Choroid plexus epithelial cell (primary cell): ENCODE measurements around the gene NFATC2.
A peak's percentile ranks its signal among the peaks of the same experiment; 100 is the strongest.

Experiments
- DNase-seq: peaks from one replicate; pipeline ENCODE4 v3.0.0-alpha.2; 2010; ENCODE audit warnings: low read depth
- H3K4me3 ChIP-seq: 2 replicates; pipeline ENCODE4 v1.5.1; 2011; ENCODE audit warnings: low read depth, mild to moderate bottlenecking, control low read depth, low read length, moderate library complexity
- CTCF ChIP-seq: conservative IDR thresholded peaks from 2 replicates; pipeline ENCODE4 v1.5.1; 2011; ENCODE audit warnings: low read depth, mild to moderate bottlenecking, control low read depth, inconsistent platforms, low read length, moderate library complexity

The NFATC2 gene

GRCh38 chr20:51389543-51390264, 152.8 kb downstream of the NFATC2 start:
- no peak for TF ChIP-seq CTCF
- no peak overlapping the region for H3K4me3 ChIP-seq
- DNase-seq: no peak

- no peak for TF ChIP-seq CTCF
- DNase-seq: no peak
- H3K4me3 ChIP-seq: no peak overlapping the region
Observed at GRCh38 chr20:51388756-51389542, 153.6 kb downstream of the NFATC2 start.

DNA sequence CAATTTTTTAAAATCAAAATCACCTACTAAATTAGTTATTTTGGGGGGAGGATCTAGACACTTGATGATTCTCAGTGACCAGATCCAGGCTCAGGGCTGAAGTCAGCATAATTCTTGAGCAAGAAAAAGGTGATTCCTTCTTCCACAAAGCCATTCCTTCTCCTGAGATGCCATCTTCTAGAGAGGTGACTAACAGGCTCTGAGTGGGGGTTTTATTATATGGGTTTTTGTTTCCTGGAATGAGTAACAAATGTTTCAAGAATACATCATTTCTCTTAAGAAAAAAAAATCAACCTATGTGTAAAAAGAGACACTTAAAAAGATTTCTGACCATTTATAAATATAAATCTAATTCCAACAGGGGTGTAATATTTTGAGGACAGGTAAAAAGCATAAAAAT, 154.3 kb downstream of the NFATC2 start:
- H3K4me3 ChIP-seq: no peak overlapping the region
- DNase-seq: no peak
- TF ChIP-seq CTCF: no peak

DNA sequence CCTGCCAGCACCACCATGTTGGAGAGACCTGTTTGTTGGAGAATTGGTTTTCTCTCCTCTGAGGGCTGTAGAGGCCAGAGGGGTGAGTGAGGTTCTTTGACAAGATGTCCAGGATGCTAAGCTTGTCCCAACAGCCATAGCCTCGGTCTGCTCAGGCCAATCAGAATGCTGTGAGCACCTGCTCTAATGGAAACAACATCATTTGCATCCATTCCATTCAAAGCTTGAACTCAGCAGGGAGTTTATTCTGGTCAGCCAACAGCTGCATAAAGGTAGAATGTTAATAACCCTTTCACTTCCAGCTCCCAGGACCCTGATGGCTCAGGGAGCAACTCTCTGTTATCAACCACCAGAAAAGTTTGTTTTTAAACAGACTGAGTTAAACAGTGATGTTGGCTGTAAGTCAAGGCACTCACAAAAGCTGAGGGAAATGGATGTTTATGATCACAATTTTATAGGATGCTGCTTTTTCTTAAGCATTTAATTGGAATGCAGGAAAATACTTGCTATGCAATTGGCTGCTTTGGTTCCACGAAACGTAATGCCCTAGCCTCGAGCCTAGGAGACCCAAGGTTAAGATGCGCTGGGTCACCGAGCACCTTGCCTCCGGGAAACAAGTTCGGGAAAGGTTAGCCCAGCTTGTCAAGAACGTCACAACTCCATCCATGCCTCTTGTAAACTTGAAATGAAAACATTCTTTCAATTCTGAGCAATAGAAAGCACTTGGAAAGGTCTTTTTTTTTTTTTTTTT, 155.2 kb downstream of the NFATC2 start:
- no peak for DNase-seq
- TF ChIP-seq CTCF: no peak

GRCh38 chr20:51386586-51386985, 155.9 kb downstream of the NFATC2 start:
- no peak overlapping the region for H3K4me3 ChIP-seq
- TF ChIP-seq CTCF: no peak
- no peak for DNase-seq

More for the DNA sequence above, 155.2 kb downstream of the NFATC2 start:
- H3K4me3 ChIP-seq: no peak overlapping the region

DNA sequence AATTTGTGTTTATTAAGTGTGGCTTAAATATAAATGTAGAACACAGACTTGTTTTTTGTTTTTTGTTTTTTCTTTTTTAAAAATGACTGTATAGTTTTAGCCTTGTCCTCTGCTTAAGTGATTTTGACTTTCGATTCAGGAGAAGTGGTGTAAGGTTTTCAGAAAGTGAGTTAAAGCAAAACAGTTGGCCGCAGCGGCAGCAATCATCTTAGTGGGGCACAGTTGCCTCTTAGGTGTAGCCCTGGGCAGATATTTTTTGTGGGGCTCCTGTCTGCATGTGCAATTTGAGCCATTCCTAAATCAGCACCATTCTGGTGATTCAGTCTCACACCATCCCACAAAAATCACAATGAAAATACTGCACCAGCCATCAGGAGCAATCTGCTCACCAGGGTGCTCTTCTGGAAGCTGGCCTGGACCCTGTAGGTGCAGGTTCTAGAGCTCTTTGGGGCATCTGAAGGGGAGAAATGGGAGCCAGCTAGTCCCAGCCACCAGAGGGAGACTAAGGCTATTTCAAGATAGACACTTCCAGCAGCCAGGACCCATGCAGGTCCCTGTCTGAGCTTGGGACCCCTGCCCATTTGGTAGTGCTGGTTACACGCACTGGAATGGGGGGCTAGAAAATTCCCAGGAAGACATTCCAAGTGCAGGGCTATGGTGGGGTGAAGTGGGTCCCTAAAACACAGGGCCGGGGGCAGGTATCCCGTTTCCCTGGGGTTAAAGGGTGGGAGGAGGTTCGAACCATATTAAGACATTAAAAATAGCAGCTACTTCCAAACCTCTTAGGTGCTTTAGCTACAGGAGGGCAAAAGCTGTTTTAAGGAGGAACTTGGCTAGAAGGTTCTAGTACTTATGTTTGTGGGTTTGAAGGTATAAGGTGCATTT, 156.6 kb downstream of the NFATC2 start:
- TF ChIP-seq CTCF: peak; percentile 88
- H3K4me3 ChIP-seq: no peak overlapping the region
- peak; percentile 72 for DNase-seq
